Activated CD8-positive, alpha-beta memory T cell treated with anti-CD3 and anti-CD28 coated beads, Interleukin-2, amount 10 ng/mL, durations not matched to agents 7 days and 5 days (primary cell): ENCODE data around the gene CHST8. TPM values are rescaled to one million over a fixed set of nuclear protein-coding genes. Genes with fewer than 3 reads are reported as not detected.

ENCODE experiments used
- ATAC-seq: fragments of 150-1000 bp; cut with Tn5 transposase; one replicate; pipeline ENCODE4 v1.10.0; 2021; ENCODE audit warnings: moderate library complexity
- CTCF ChIA-PET: fragments of 350-600 bp; sonication (Branson Sonifier 250); formaldehyde crosslinking; loops from one replicate; lab custom pipeline; 2021; ENCODE audit warnings: antibody characterized with exemption; lab: Charles Lee
- DNase-seq: peaks from one replicate; pipeline ENCODE4 v3.0.0-alpha.2; 2020
- H3K27ac Mint-ChIP-seq: one replicate; pipeline ENCODE4 v1.8.0; 2021; ENCODE audit warnings: mild to moderate bottlenecking, mixed read lengths
- H3K27me3 Mint-ChIP-seq: one replicate; pipeline ENCODE4 v1.8.0; 2021; ENCODE audit warnings: mixed read lengths
- H3K36me3 Mint-ChIP-seq: one replicate; pipeline ENCODE4 v1.8.0; 2021; ENCODE audit warnings: mild to moderate bottlenecking, mixed read lengths
- H3K4me1 Mint-ChIP-seq: one replicate; pipeline ENCODE4 v1.8.0; 2021; ENCODE audit warnings: mixed read lengths
- H3K4me3 Mint-ChIP-seq: one replicate; pipeline ENCODE4 v1.8.0; 2021; ENCODE audit warnings: mild to moderate bottlenecking, moderate library complexity, mixed read lengths
- H3K9me3 Mint-ChIP-seq: one replicate; pipeline ENCODE4 v1.8.0; 2022; ENCODE audit warnings: low read depth, mixed read lengths
- total RNA-seq, 2 experiments: library from RNA; stranded (reverse); gene quantifications; one replicate each; pipeline ENCODE4 v1.2.3, GENCODE V29; 2021

The CHST8 gene
- total RNA-seq, 2 experiments from 2014 or later, result not detected

- Mint-ChIP-seq H3K27me3 (peaks cover 17% of the 10 kb centered on the region), H3K4me3 (no peak overlapping the region), H3K36me3 (no peaks in the 10 kb centered on the region), H3K4me1 (peaks cover 10% of the 10 kb centered on the region), H3K9me3 (no peaks in the 10 kb centered on the region), H3K27ac (no peak overlapping the region)
- DNase-seq (no peak), ATAC-seq (no peak)
- CTCF ChIA-PET, result interaction anchor here (1.0 to 3.9 kb wide), 5 partner anchors 15 to 544 kb away, joined by 3 to 24 read pairs (median 6); no protein-coding TSS in a partner anchor
Measured at GRCh38 chr19:33779849-33780248, 158.1 kb downstream of the CHST8 start.

GRCh38 chr19:33780251-33780650, 158.5 kb downstream of the CHST8 start:
- H3K4me1 Mint-ChIP-seq, result peaks cover 14% of the 10 kb centered on the region
- CTCF ChIA-PET, result interaction anchor here (1.0 to 3.9 kb wide), 4 partner anchors 15 to 316 kb away, joined by 4 to 24 read pairs (median 6); no protein-coding TSS in a partner anchor
- H3K27ac Mint-ChIP-seq, result no peak overlapping the region
- no peak for ATAC-seq
- H3K4me3 Mint-ChIP-seq, result no peak overlapping the region
- H3K36me3 Mint-ChIP-seq, result no peaks in the 10 kb centered on the region
- DNase-seq, result no peak
- H3K9me3 Mint-ChIP-seq, result no peaks in the 10 kb centered on the region
- H3K27me3 Mint-ChIP-seq, result peaks cover 17% of the 10 kb centered on the region

- no peaks in the 10 kb centered on the region for H3K36me3 Mint-ChIP-seq
- no peak for DNase-seq
- CTCF ChIA-PET, result interaction anchor here (1.7 to 3.9 kb wide), 2 partner anchors 38 to 218 kb away, joined by 4 to 24 read pairs; no protein-coding TSS in a partner anchor
Measured at GRCh38 chr19:33780746-33781145, 159.0 kb downstream of the CHST8 start.

GRCh38 chr19:33781415-33781935, 159.7 kb downstream of the CHST8 start:
- CTCF ChIA-PET, result no interaction called here
- H3K4me1 Mint-ChIP-seq, result peaks cover 23% of the 10 kb centered on the region

More at GRCh38 chr19:33780746-33781145, 159.0 kb downstream of the CHST8 start:
- no peak for ATAC-seq
- Mint-ChIP-seq H3K27ac (no peak overlapping the region), H3K9me3 (no peaks in the 10 kb centered on the region), H3K4me1 (peaks cover 19% of the 10 kb centered on the region), H3K4me3 (no peak overlapping the region), H3K27me3 (peaks cover 17% of the 10 kb centered on the region)

GRCh38 chr19:33781996-33782395, 160.2 kb downstream of the CHST8 start:
- peaks cover 23% of the 10 kb centered on the region for H3K4me1 Mint-ChIP-seq
- CTCF ChIA-PET, result interaction anchor here (1.3 kb wide), 1 partner anchor 259 kb away, joined by 3 read pairs; no protein-coding TSS in a partner anchor
- ATAC-seq, result no peak
- no peaks in the 10 kb centered on the region for H3K9me3 Mint-ChIP-seq
- no peak overlapping the region for H3K4me3 Mint-ChIP-seq
- no peak overlapping the region for H3K27ac Mint-ChIP-seq
- H3K36me3 Mint-ChIP-seq, result no peaks in the 10 kb centered on the region
- peaks cover 21% of the 10 kb centered on the region for H3K27me3 Mint-ChIP-seq
- no peak for DNase-seq

More at GRCh38 chr19:33781415-33781935, 159.7 kb downstream of the CHST8 start:
- no peak for ATAC-seq
- H3K9me3 Mint-ChIP-seq, result no peaks in the 10 kb centered on the region
- H3K36me3 Mint-ChIP-seq, result no peaks in the 10 kb centered on the region
- DNase-seq, result no peak
- no peak overlapping the region for H3K27ac Mint-ChIP-seq
- no peak overlapping the region for H3K4me3 Mint-ChIP-seq
- peaks cover 21% of the 10 kb centered on the region for H3K27me3 Mint-ChIP-seq

GRCh38 chr19:33784432-33784831, 162.7 kb downstream of the CHST8 start:
- Mint-ChIP-seq H3K27ac (no peak overlapping the region), H3K9me3 (no peaks in the 10 kb centered on the region), H3K36me3 (no peaks in the 10 kb centered on the region), H3K4me1 (peaks cover 17% of the 10 kb centered on the region), H3K27me3 (peaks cover 17% of the 10 kb centered on the region), H3K4me3 (no peak overlapping the region)
- DNase-seq (no peak), ATAC-seq (no peak)
- CTCF ChIA-PET, result interaction anchor here (0.5 to 1.7 kb wide), 2 partner anchors 13 to 246 kb away, joined by 3 to 5 read pairs; no protein-coding TSS in a partner anchor

GRCh38 chr19:33785795-33786194, 164.0 kb downstream of the CHST8 start:
- Mint-ChIP-seq H3K4me1 (peaks cover 14% of the 10 kb centered on the region), H3K27me3 (peaks cover 15% of the 10 kb centered on the region), H3K4me3 (no peak overlapping the region), H3K36me3 (no peaks in the 10 kb centered on the region), H3K27ac (no peak overlapping the region), H3K9me3 (no peaks in the 10 kb centered on the region)
- ATAC-seq (no peak), DNase-seq (no peak)
- CTCF ChIA-PET, result interaction anchor here (0.8 to 3.3 kb wide), 3 partner anchors 8 to 311 kb away, joined by 3 to 24 read pairs (median 6); no protein-coding TSS in a partner anchor

- Mint-ChIP-seq H3K27ac (no peak overlapping the region), H3K36me3 (no peaks in the 10 kb centered on the region), H3K4me1 (peaks cover 14% of the 10 kb centered on the region), H3K4me3 (no peak overlapping the region), H3K9me3 (no peaks in the 10 kb centered on the region), H3K27me3 (peaks cover 27% of the 10 kb centered on the region)
- CTCF ChIA-PET, result interaction anchor here (3.3 kb wide), 1 partner anchor 11 kb away, joined by 24 read pairs; no protein-coding TSS in a partner anchor
- DNase-seq (no peak), ATAC-seq (no peak)
Measured at GRCh38 chr19:33788676-33789075, 166.9 kb downstream of the CHST8 start.

- Mint-ChIP-seq H3K27ac (no peak overlapping the region), H3K27me3 (peaks cover 31% of the 10 kb centered on the region), H3K4me1 (peaks cover 14% of the 10 kb centered on the region), H3K9me3 (no peaks in the 10 kb centered on the region), H3K36me3 (no peaks in the 10 kb centered on the region), H3K4me3 (no peak overlapping the region)
- CTCF ChIA-PET, result no interaction called here
- DNase-seq (no peak), ATAC-seq (no peak)
Measured at GRCh38 chr19:33789344-33789743, 167.6 kb downstream of the CHST8 start.

- no peaks in the 10 kb centered on the region for H3K36me3 Mint-ChIP-seq
- CTCF ChIA-PET, result interaction anchor here (0.7 to 1.4 kb wide), 10 partner anchors 8 to 347 kb away, joined by 3 to 9 read pairs (median 4); no protein-coding TSS in a partner anchor
- no peak overlapping the region for H3K27ac Mint-ChIP-seq
- peaks cover 3% of the 10 kb centered on the region for H3K4me1 Mint-ChIP-seq
- H3K27me3 Mint-ChIP-seq, result peaks cover 46% of the 10 kb centered on the region
- ATAC-seq (no peak), DNase-seq (no peak)
- H3K4me3 Mint-ChIP-seq, result peak overlapping the region; percentile 48
- no peaks in the 10 kb centered on the region for H3K9me3 Mint-ChIP-seq
Measured at GRCh38 chr19:33794683-33795369, 173.1 kb downstream of the CHST8 start.

- Mint-ChIP-seq H3K9me3 (no peaks in the 10 kb centered on the region), H3K36me3 (no peaks in the 10 kb centered on the region), H3K27ac (no peak overlapping the region), H3K4me1 (peaks cover 3% of the 10 kb centered on the region), H3K27me3 (peaks cover 45% of the 10 kb centered on the region), H3K4me3 (peak overlapping the region; percentile 48)
- DNase-seq (no peak), ATAC-seq (peak; percentile 63)
- CTCF ChIA-PET, result interaction anchor here (0.7 to 1.4 kb wide), 11 partner anchors 8 to 346 kb away, joined by 3 to 9 read pairs (median 3); no protein-coding TSS in a partner anchor
Measured at GRCh38 chr19:33795370-33796163, 173.8 kb downstream of the CHST8 start.

- Mint-ChIP-seq H3K4me3 (peak within 1 kb of the TSS; percentile 49), H3K36me3 (no peaks in the 10 kb centered on the region), H3K9me3 (no peaks in the 10 kb centered on the region), H3K27me3 (peaks cover 42% of the 10 kb centered on the region), H3K4me1 (peaks cover 3% of the 10 kb centered on the region), H3K27ac (no peak within 1 kb of the TSS)
- CTCF ChIA-PET, result interaction anchor here (0.7 to 3.7 kb wide), 3 partner anchors 9 to 23 kb away, joined by 3 to 10 read pairs (median 3); no protein-coding TSS in a partner anchor
- DNase-seq (no peak), ATAC-seq (peak; percentile 8)
Measured at GRCh38 chr19:33796164-33796875, 174.6 kb downstream of the CHST8 start, which contains the start of gene KCTD15. KCTD15 (plus strand) TSS chr19:33796870; CDS start chr19:33800455, 3,585 bp downstream.
